Body of pancreas (tissue), 4 donors: ENCODE results near the gene FIGLA. TPM values are rescaled to one million over a fixed set of nuclear protein-coding genes. Genes with fewer than 3 reads are reported as not detected.

ENCODE experiments used
- ATAC-seq: fragments of 150-250 bp; one replicate; pipeline ENCODE4 v1.9.1; 2016
- DNase-seq, 4 donors: peaks; one replicate each; pipeline ENCODE4 v3.0.0-alpha.2; 2019
- H3K27ac ChIP-seq, 4 donors: fragments of 200-600 bp; sonication (generic); 1 replicate in 3 of 4; 2 replicates in 1 of 4; pipeline versions ENCODE4 v1.5.1 to v1.6.1; 2016 to 2019; ENCODE audit warnings: mild to moderate bottlenecking in 1 of 4, mixed read lengths in 1 of 4, moderate library complexity in 1 of 4
- H3K27me3 ChIP-seq, 2 donors: fragments of 200-600 bp; sonication (generic); one replicate each; pipeline ENCODE4 v1.6.0; 2016; ENCODE audit warnings: mild to moderate bottlenecking in 1 of 2
- H3K36me3 ChIP-seq, 2 donors: fragments of 200-600 bp; sonication (generic); replicated peaks in 1 of 2; 2 replicates each; pipeline ENCODE4 v1.5.1; 2016; ENCODE audit warnings: low read depth in 2 of 2; ENCODE audit not compliant: insufficient read depth in 1 of 2
- H3K4me1 ChIP-seq: fragments of 200-600 bp; sonication (generic); one replicate; pipeline ENCODE4 v1.6.0; 2016
- H3K4me3 ChIP-seq, 2 donors: fragments of 200-600 bp; sonication (generic); 1 replicate in 1 of 2; 2 replicates in 1 of 2; pipeline ENCODE4 v1.5.1; 2016 to 2019
- H3K9me3 ChIP-seq, 3 donors: fragments of 200-600 bp; sonication (generic); 1 replicate in 2 of 3; 2 replicates in 1 of 3; pipeline ENCODE4 v1.5.1; 2016
- POLR2A ChIP-seq, 3 donors: fragments of 450-650 bp; IDR thresholded peaks; one replicate each; pipeline ENCODE4 v1.6.1; 2016; ENCODE audit warnings: antibody characterized with exemption in 3 of 3, mild to moderate bottlenecking in 2 of 3
- WGBS, 2 donors: methylation state at CpG; one replicate each; pipeline ENCODE4 v1.1.5; 2017; 5-methylcytosine and 5-hydroxymethylcytosine counted together
- intact Hi-C: fragments of 100-400 bp; cut with DNase I; formaldehyde crosslinking; loops from one replicate; pipeline ENCODE4 v1.15.1; 2023
- total RNA-seq, 2 donors: library from RNA; depleted of rRNA; stranded (reverse); fragments of >200 nt; gene quantifications; one replicate each; pipeline ENCODE4 v1.1.0, GENCODE V29; 2016
- TF ChIP-seq, protein P1 (sequence below), 7 experiments: fragments of 450-650 bp in 4 of 7; fragments of 200-600 bp in 3 of 7; sonication (generic) in 3 of 7; IDR thresholded peaks; one replicate each; pipeline ENCODE4 v1.5.1; 2016 to 2019; ENCODE audit warnings: antibody characterized with exemption in 7 of 7

FIGLA gene
- total RNA-seq, 2 donors from 2014 or later = not detected

DNA sequence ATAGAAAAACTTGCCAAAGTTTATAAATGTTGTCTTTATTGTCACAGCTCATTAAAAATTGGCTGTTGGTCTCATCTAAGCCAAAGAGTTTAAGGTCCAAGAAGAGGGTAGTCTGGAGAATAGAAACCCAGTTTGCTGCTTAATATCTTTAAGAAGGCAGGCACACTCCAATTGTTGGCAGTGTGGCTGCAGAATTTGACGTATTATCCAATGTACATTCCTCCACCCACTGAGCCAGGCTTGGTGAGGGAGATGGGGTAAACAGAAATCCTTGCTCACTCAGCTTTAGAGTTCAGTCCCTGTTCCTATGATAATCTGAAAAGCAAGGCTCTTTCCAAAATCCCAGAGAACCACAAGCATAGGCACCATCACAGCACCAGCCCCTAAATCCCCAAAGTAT is 11.8 kb downstream of the FIGLA start:
- ATAC-seq (no peak), DNase-seq (no peak)
- H3K27me3 ChIP-seq = no peaks in the 10 kb centered on the region
- no peak overlapping the region for H3K27ac ChIP-seq
- no peak for TF ChIP-seq POLR2A (IDR thresholded peaks at IDR 0.05)
- TF ChIP-seq, protein P1, sequence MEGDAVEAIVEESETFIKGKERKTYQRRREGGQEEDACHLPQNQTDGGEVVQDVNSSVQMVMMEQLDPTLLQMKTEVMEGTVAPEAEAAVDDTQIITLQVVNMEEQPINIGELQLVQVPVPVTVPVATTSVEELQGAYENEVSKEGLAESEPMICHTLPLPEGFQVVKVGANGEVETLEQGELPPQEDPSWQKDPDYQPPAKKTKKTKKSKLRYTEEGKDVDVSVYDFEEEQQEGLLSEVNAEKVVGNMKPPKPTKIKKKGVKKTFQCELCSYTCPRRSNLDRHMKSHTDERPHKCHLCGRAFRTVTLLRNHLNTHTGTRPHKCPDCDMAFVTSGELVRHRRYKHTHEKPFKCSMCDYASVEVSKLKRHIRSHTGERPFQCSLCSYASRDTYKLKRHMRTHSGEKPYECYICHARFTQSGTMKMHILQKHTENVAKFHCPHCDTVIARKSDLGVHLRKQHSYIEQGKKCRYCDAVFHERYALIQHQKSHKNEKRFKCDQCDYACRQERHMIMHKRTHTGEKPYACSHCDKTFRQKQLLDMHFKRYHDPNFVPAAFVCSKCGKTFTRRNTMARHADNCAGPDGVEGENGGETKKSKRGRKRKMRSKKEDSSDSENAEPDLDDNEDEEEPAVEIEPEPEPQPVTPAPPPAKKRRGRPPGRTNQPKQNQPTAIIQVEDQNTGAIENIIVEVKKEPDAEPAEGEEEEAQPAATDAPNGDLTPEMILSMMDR (IDR thresholded peaks at IDR 0.05) = no peak
- no peaks in the 10 kb centered on the region for H3K9me3 ChIP-seq
- WGBS, 2 donors = 50 to 59% methylated on average over 1 of the region's 1 CpG
- H3K36me3 ChIP-seq = no peaks in the 10 kb centered on the region
- intact Hi-C loops = no loop called here
- no peak overlapping the region for H3K4me3 ChIP-seq
- no peaks in the 10 kb centered on the region for H3K4me1 ChIP-seq

DNA sequence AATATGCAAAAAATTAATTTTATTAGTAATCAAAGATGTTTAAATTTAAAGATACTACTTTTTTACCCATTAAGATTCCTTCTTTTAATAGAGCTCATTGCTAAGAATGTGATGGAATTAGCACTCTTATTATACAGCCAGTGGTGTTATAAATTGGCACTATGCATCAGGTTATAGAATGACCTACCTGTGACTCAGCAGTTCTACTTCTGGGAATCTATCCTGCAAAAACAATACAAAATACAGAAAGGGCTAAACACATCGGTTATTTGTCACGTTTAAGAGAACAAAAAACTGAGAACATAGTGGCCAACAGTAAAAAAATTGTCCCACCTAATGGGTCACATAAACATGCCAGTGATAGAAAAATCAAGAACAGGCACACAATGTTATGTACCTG is 13.0 kb downstream of the FIGLA start:
- no peaks in the 10 kb centered on the region for H3K27me3 ChIP-seq
- TF ChIP-seq POLR2A (IDR thresholded peaks at IDR 0.05) = no peak
- TF ChIP-seq, protein P1 (IDR thresholded peaks at IDR 0.05) = no peak
- 32 to 38% methylated on average over 2 of the region's 2 CpGs for WGBS, 2 donors
- no peak for ATAC-seq
- no peaks in the 10 kb centered on the region for H3K36me3 ChIP-seq
- no peak overlapping the region for H3K4me3 ChIP-seq
- intact Hi-C loops = no loop called here
- no peaks in the 10 kb centered on the region for H3K9me3 ChIP-seq
- no peak for DNase-seq
- H3K27ac ChIP-seq = no peak overlapping the region
- no peaks in the 10 kb centered on the region for H3K4me1 ChIP-seq

DNA sequence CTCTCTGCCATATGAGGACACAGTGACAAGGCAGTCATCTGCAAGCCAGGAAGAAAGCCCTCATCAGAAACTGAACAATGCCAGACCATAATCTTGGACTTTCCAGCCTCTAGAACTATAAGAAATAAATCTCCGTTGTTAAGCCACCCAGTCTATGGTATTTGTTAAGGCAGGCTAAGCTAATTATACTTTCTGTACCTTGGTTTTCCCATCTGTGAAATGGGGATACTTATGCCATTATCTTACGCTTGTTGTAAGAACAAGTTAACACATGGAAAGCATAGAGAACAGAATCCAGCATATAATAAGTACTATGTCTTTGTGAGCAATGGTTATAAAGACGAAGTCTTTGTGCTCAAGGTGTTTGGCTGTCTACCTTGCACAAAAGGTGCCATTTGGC is 14.2 kb downstream of the FIGLA start:
- TF ChIP-seq, protein P1 (IDR thresholded peaks at IDR 0.05) = no peak
- TF ChIP-seq POLR2A (IDR thresholded peaks at IDR 0.05) = no peak
- Histone ChIP-seq H3K27ac (no peak overlapping the region), H3K9me3 (no peaks in the 10 kb centered on the region), H3K4me1 (no peaks in the 10 kb centered on the region), H3K27me3 (no peaks in the 10 kb centered on the region), H3K4me3 (no peak overlapping the region), H3K36me3 (no peaks in the 10 kb centered on the region)
- intact Hi-C loops = no loop called here
- 73 to 80% methylated on average over 3 of the region's 3 CpGs for WGBS, 2 donors
- DNase-seq (no peak), ATAC-seq (no peak)

DNA sequence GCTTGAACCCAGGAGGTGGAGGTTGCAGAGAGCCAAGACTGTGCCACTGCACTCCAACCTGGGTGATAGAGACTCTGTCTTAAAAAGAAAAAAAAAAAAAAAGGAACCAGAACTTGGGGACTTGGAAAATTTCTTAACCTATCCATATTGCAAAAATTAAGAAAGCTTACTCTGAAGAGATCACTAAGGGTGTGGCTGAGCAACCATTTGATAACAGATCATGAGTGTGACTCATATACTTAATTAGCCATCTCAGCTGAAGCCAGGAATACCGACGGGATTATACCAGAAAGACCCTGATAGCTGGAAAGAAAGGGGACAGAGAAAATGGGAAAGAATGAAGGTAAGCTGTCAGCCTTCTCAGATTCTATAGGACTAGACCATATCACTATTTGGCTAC is 15.3 kb downstream of the FIGLA start:
- Histone ChIP-seq H3K4me1 (no peaks in the 10 kb centered on the region), H3K4me3 (no peak overlapping the region), H3K9me3 (no peaks in the 10 kb centered on the region), H3K36me3 (no peaks in the 10 kb centered on the region), H3K27me3 (no peaks in the 10 kb centered on the region), H3K27ac (no peak overlapping the region)
- TF ChIP-seq, protein P1 (IDR thresholded peaks at IDR 0.05) = no peak
- TF ChIP-seq POLR2A (IDR thresholded peaks at IDR 0.05) = no peak
- 53% methylated on average over 2 of the region's 2 CpGs for WGBS, 2 donors
- no peak for DNase-seq
- ATAC-seq = no peak
- intact Hi-C loops = no loop called here

DNA sequence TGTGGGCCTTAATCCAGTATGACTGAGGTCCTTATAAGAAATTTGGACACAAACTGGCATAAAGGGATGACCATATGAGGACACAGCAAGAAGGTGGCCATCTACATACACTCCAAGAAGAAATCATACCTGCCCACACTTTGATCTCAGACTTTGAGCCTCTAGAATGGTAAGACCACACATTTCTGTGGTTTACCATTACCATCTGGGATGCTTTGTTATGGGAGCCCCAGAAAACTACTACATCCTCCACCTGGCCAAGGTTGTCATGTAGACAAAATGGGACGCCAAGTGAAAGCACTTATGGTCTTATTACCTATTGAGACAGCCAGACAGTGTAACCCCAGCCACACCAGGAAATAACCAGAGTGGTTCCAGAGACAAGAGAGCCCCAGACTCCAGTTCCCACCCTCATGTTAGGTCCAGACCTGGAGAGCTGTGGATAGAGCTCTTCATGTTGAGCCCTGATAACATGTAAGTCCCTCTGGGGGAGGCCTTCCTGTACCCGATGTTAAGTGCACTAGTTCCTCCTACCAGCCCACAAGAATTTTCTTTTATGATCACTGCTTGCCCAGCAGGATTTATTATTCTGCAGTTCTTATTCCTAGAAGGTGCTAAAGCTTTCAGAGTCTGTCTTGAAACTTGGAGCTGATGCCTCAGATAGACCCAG is 17.8 kb downstream of the FIGLA start:
- DNase-seq = no peak
- no peaks in the 10 kb centered on the region for H3K36me3 ChIP-seq
- TF ChIP-seq POLR2A (IDR thresholded peaks at IDR 0.05) = no peak
- TF ChIP-seq, protein P1 (IDR thresholded peaks at IDR 0.05) = no peak
- no peak overlapping the region for H3K4me3 ChIP-seq
- H3K27ac ChIP-seq = no peak overlapping the region
- ATAC-seq = no peak
- peaks cover 4% of the 10 kb centered on the region for H3K4me1 ChIP-seq
- no peaks in the 10 kb centered on the region for H3K27me3 ChIP-seq
- intact Hi-C loops = no loop called here
- 61 to 65% methylated on average over 2 of the region's 2 CpGs for WGBS, 2 donors
- H3K9me3 ChIP-seq = no peaks in the 10 kb centered on the region
